Epithelial cell of esophagus (primary cell): Measurements from ENCODE around the gene VAT1.
A peak's percentile ranks its signal among the peaks of the same experiment; 100 is the strongest.
"Not testable (repeated sequence)": the region's sequence is repeated elsewhere in the genome, so short reads cannot be mapped to it uniquely, and the experiment has no call there.

Experiments used
- DNase-seq: peaks from one replicate; pipeline ENCODE4 v3.0.0; 2010; ENCODE audit warnings: low read depth
- H3K4me3 ChIP-seq: 2 replicates; pipeline ENCODE4 v1.5.1; 2011; ENCODE audit warnings: mild to moderate bottlenecking, low read length, control low read depth
- TF ChIP-seq, protein P1 (sequence below): IDR thresholded peaks from 2 replicates; pipeline ENCODE4 v1.5.1; 2011; ENCODE audit warnings: low read depth, mild to moderate bottlenecking, low read length, control low read depth, inconsistent platforms; ENCODE audit not compliant: insufficient read depth; ENCODE audit errors: missing control alignments

Gene VAT1

DNA sequence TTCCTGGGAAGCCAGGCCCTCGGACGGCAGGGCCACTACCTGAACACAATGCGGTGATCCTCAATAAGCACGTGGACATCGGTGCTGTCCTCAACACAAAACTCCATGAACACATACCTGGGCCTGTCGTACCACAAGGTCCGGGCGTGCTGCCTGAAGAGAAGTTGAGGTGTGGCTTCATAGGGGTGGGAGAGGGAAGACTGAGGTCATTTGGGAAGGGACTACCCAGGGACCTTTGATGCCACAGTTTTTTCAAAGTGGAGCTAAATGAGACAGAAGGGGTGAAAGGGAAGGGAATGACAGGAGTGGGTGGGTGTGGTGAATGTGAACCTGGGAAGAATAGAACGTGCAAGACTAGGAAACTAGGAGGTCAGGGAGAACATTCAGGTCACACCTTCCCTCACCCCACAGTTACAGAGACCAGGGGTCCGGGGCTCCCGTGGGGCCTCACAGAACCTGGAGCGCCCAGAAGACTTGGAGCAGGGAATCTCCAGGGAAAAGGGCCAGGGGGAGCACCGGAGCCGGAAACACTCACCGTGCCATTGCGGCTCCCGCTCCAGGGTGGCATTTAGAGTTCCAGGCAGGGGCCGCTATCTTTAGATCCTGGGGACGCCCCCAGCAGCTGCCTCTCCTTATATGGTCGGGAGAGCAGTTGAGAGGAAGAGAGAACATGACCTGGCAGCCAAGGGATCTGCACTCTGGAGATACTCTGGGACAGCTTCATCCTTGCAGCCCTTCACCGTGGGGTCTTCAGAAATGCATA lies 42.5 kb downstream of the VAT1 start, which contains the start of gene PTGES3L:
Gene PTGES3L (minus strand): TSS at position 570 of the 763 bp plus-strand sequence. CDS start 27 bp downstream, at position 543.
- TF ChIP-seq, protein P1, sequence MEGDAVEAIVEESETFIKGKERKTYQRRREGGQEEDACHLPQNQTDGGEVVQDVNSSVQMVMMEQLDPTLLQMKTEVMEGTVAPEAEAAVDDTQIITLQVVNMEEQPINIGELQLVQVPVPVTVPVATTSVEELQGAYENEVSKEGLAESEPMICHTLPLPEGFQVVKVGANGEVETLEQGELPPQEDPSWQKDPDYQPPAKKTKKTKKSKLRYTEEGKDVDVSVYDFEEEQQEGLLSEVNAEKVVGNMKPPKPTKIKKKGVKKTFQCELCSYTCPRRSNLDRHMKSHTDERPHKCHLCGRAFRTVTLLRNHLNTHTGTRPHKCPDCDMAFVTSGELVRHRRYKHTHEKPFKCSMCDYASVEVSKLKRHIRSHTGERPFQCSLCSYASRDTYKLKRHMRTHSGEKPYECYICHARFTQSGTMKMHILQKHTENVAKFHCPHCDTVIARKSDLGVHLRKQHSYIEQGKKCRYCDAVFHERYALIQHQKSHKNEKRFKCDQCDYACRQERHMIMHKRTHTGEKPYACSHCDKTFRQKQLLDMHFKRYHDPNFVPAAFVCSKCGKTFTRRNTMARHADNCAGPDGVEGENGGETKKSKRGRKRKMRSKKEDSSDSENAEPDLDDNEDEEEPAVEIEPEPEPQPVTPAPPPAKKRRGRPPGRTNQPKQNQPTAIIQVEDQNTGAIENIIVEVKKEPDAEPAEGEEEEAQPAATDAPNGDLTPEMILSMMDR = no peak
- peak within 1 kb of the TSS; percentile 84 for H3K4me3 ChIP-seq
- DNase-seq = no peak

DNA sequence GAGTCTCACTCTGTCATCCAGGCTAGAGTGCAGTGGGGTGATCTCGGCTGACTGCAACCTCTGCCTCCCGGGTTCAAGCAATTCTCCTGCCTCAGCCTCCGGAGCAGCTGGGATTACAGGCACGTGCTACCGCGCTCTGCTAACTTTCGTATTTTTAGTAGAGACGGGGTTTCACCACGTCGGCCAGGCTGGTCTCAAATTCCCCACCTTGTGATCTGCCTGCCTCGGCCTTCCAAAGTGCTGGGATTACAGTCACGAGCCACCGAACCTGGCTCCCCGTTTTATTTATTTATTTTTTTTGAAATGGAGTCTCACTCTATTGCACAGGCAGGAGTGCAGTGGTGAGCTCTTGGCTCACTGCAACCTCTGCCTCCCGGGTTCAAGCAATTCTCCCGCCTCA lies 46.5 kb downstream of the VAT1 start:
- not testable (repeated sequence) for H3K4me3 ChIP-seq

DNA sequence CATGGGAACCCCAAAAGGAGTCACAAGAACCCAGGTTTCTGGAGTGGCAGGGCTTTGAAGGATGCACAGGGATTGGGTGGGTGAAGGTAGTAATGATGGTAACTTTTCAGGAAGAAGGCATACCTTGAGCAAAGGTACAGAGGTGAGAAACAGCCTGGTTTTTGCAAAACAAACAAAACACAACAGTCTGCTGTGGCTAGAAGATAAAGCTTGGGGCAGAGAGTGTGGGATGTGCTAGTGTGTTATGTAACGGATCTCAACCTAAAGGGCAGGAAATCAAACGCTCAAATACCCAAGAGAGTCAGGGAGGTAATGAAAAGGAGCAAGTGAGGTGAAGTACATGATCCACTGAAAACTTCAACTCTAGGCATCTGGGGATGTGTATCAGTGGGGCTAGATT lies 46.9 kb downstream of the VAT1 start:
- DNase-seq = no peak
- H3K4me3 ChIP-seq = no peak overlapping the region
- TF ChIP-seq, protein P1 = no peak

More for the DNA sequence above, 46.5 kb downstream of the VAT1 start:
- not testable (repeated sequence) for DNase-seq

DNA sequence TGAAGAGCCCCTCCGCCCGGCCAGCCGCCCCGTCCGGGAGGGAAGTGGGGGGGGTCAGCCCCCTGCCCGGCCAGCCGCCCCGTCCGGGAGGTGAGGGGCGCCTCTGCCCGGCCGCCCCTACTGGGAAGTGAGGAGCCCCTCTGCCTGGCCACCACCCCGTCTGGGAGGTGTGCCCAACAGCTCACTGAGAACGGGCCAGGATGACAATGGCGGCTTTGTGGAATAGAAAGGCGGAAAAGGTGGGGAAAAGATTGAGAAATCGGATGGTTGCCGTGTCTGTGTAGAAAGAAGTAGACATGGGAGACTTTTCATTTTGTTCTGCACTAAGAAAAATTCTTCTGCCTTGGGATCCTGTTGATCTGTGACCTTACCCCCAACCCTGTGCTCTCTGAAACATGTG lies 48.9 kb downstream of the VAT1 start:
- DNase-seq, H3K4me3 ChIP-seq: not testable (repeated sequence)

DNA sequence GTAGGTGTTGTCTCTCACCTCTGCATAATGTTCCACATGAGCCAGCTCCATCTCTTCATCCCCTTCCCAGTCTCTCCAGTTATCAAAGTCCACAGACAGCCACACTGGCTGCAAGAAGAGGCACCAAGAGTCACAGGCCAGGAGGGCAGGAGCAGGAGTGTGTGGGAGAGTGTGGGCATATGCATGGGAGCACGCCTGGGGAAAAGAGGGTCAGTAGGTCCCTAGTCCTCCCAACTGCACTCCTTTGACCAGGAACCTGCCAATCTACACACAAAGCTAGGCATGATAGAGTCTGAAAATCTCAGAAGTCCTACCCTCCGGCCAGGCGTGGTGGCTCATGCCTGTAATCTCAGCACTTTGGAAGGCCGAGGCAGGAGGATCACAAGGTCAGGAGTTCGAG lies 50.6 kb downstream of the VAT1 start:
- no peak for DNase-seq
- TF ChIP-seq, protein P1 = no peak
- no peak overlapping the region for H3K4me3 ChIP-seq

DNA sequence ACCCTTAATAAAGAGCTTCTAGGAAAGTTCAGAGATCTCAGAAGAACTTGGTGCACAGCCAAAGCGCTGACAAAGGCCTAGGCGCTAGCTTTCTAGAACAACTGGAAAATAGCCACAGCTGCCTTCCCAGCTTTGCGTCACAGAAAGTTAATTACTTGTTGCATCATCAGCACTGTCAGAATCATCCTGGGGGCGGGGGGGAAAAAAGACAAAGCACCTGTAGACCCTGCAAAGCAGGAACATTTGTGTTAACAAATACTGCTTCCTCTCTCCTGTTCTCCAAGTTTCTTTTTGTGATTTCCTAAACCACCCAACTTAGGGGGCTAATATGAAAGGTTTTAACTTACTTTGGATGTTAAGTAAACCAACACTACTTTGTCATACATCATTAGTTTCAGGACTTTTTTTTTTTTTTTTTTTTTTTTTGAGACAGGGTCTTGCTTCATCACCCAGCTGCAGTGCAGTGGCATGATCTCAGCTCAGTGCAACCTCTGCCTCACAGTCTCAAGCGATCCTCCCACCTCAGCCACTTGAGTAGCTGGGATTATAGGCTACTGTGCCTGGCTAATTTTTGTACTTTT lies 53.1 kb downstream of the VAT1 start:
- H3K4me3 ChIP-seq = no peak overlapping the region
- TF ChIP-seq, protein P1 = no peak
- DNase-seq = no peak

DNA sequence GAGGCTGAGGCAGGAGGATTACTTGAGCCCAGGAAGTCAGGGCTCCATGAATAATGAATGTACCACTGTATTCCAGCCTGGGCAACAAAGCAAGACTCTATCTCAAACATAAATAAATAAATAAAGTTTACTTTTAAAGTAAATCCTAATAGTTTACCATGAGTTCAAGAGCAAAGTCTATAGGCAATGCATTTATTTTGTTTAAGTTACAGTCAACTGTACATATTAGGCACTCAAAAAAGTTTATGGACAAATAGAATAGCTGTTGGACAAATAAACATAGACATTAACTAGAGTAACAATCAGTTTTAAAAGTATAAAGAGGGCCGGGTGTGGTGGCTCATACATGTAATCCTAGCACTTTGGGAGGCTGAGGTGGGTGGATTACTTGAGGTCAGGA lies 54.3 kb downstream of the VAT1 start:
- TF ChIP-seq, protein P1 = no peak
- DNase-seq = no peak
- H3K4me3 ChIP-seq = no peak overlapping the region
